Body of pancreas (tissue), 4 donors: ENCODE data around the gene ZNF423. TPM values are rescaled to one million over a fixed set of nuclear protein-coding genes. Genes with fewer than 3 reads are reported as not detected.

Source experiments
- ATAC-seq: fragments of 150-250 bp; one replicate; pipeline ENCODE4 v1.9.1; 2016
- DNase-seq, 4 donors: peaks; one replicate each; pipeline ENCODE4 v3.0.0-alpha.2; 2019
- H3K27ac ChIP-seq, 4 donors: fragments of 200-600 bp; sonication (generic); 1 replicate in 3 of 4; 2 replicates in 1 of 4; pipeline versions ENCODE4 v1.5.1 to v1.6.1; 2016 to 2019; ENCODE audit warnings: mild to moderate bottlenecking in 1 of 4, mixed read lengths in 1 of 4, moderate library complexity in 1 of 4
- H3K27me3 ChIP-seq, 2 donors: fragments of 200-600 bp; sonication (generic); one replicate each; pipeline ENCODE4 v1.6.0; 2016; ENCODE audit warnings: mild to moderate bottlenecking in 1 of 2
- H3K36me3 ChIP-seq, 2 donors: fragments of 200-600 bp; sonication (generic); replicated peaks in 1 of 2; 2 replicates each; pipeline ENCODE4 v1.5.1; 2016; ENCODE audit warnings: low read depth in 2 of 2; ENCODE audit not compliant: insufficient read depth in 1 of 2
- H3K4me1 ChIP-seq: fragments of 200-600 bp; sonication (generic); one replicate; pipeline ENCODE4 v1.6.0; 2016
- H3K4me3 ChIP-seq, 2 donors: fragments of 200-600 bp; sonication (generic); 1 replicate in 1 of 2; 2 replicates in 1 of 2; pipeline ENCODE4 v1.5.1; 2016 to 2019
- H3K9me3 ChIP-seq, 3 donors: fragments of 200-600 bp; sonication (generic); 1 replicate in 2 of 3; 2 replicates in 1 of 3; pipeline ENCODE4 v1.5.1; 2016
- CTCF ChIP-seq, 7 experiments: fragments of 450-650 bp in 4 of 7; fragments of 200-600 bp in 3 of 7; sonication (generic) in 3 of 7; IDR thresholded peaks; one replicate each; pipeline ENCODE4 v1.5.1; 2016 to 2019; ENCODE audit warnings: antibody characterized with exemption in 7 of 7
- POLR2A ChIP-seq, 3 donors: fragments of 450-650 bp; IDR thresholded peaks; one replicate each; pipeline ENCODE4 v1.6.1; 2016; ENCODE audit warnings: antibody characterized with exemption in 3 of 3, mild to moderate bottlenecking in 2 of 3
- WGBS, 2 donors: methylation state at CpG; one replicate each; pipeline ENCODE4 v1.1.5; 2017; 5-methylcytosine and 5-hydroxymethylcytosine counted together
- intact Hi-C: fragments of 100-400 bp; cut with DNase I; formaldehyde crosslinking; loops from one replicate; pipeline ENCODE4 v1.15.1; 2023
- total RNA-seq, 2 donors: library from RNA; depleted of rRNA; stranded (reverse); fragments of >200 nt; gene quantifications; one replicate each; pipeline ENCODE4 v1.1.0, GENCODE V29; 2016

Gene ZNF423
- total RNA-seq, 2 donors from 2014 or later = 4.2 to 9.2 TPM

- no peaks in the 10 kb centered on the region for H3K9me3 ChIP-seq
- no peaks in the 10 kb centered on the region for H3K27me3 ChIP-seq
- no peaks in the 10 kb centered on the region for H3K36me3 ChIP-seq
- no peak overlapping the region for H3K27ac ChIP-seq
- intact Hi-C loops = no loop called here
- no peak for TF ChIP-seq POLR2A (IDR thresholded peaks at IDR 0.05)
- TF ChIP-seq CTCF (IDR thresholded peaks at IDR 0.05) = no peak
- H3K4me1 ChIP-seq = peaks cover 3% of the 10 kb centered on the region
- no peak overlapping the region for H3K4me3 ChIP-seq
- no peak for DNase-seq
- no peak for ATAC-seq
- 67 to 76% methylated on average over 4 of the region's 4 CpGs for WGBS, 2 donors
Measured at GRCh38 chr16:49559242-49559641, 296.7 kb downstream of the ZNF423 start.

- no peak for TF ChIP-seq CTCF (IDR thresholded peaks at IDR 0.05)
- TF ChIP-seq POLR2A (IDR thresholded peaks at IDR 0.05) = no peak
- intact Hi-C loops = no loop called here
- DNase-seq (no peak), ATAC-seq (no peak)
- H3K27ac ChIP-seq = no peak overlapping the region
- H3K4me1 ChIP-seq = no peaks in the 10 kb centered on the region
- H3K27me3 ChIP-seq = no peaks in the 10 kb centered on the region
- no peaks in the 10 kb centered on the region for H3K9me3 ChIP-seq
- 80 to 83% methylated on average over 2 of the region's 2 CpGs for WGBS, 2 donors
- no peaks in the 10 kb centered on the region for H3K36me3 ChIP-seq
- H3K4me3 ChIP-seq = no peak overlapping the region
Measured at GRCh38 chr16:49558451-49558850, 297.5 kb downstream of the ZNF423 start.

- no peaks in the 10 kb centered on the region for H3K4me1 ChIP-seq
Measured at GRCh38 chr16:49556606-49557446, 299.1 kb downstream of the ZNF423 start.

GRCh38 chr16:49556249-49556605, 299.7 kb downstream of the ZNF423 start:
- H3K36me3 ChIP-seq = no peaks in the 10 kb centered on the region
- ATAC-seq = no peak
- H3K27ac ChIP-seq = no peak overlapping the region
- intact Hi-C loops = no loop called here
- WGBS, 2 donors = 62 to 73% methylated on average over 4 of the region's 4 CpGs
- no peak for DNase-seq
- no peaks in the 10 kb centered on the region for H3K27me3 ChIP-seq
- TF ChIP-seq CTCF (IDR thresholded peaks at IDR 0.05) (no peak), POLR2A (IDR thresholded peaks at IDR 0.05) (no peak)
- H3K9me3 ChIP-seq = no peaks in the 10 kb centered on the region
- no peaks in the 10 kb centered on the region for H3K4me1 ChIP-seq
- H3K4me3 ChIP-seq = no peak overlapping the region

More at GRCh38 chr16:49556606-49557446, 299.1 kb downstream of the ZNF423 start:
- H3K9me3 ChIP-seq = no peaks in the 10 kb centered on the region
- no peak overlapping the region for H3K4me3 ChIP-seq
- no peak overlapping the region for H3K27ac ChIP-seq
- no peaks in the 10 kb centered on the region for H3K27me3 ChIP-seq
- intact Hi-C loops = no loop called here
- H3K36me3 ChIP-seq = no peaks in the 10 kb centered on the region
- ATAC-seq (no peak), DNase-seq (no peak)
- TF ChIP-seq POLR2A (IDR thresholded peaks at IDR 0.05) (no peak), CTCF (IDR thresholded peaks at IDR 0.05) (peak in 3 of 7 experiments; percentile 18 to 29 (median 27))
- WGBS, 2 donors = 58 to 72% methylated on average over 23 of the region's 23 CpGs

GRCh38 chr16:49554681-49555080, 301.2 kb downstream of the ZNF423 start:
- no peak for TF ChIP-seq POLR2A (IDR thresholded peaks at IDR 0.05)
- TF ChIP-seq CTCF (IDR thresholded peaks at IDR 0.05) = no peak
- no peaks in the 10 kb centered on the region for H3K4me1 ChIP-seq
- DNase-seq (peak in 1 of 4 donors; percentile 42), ATAC-seq (no peak)
- 51 to 56% methylated on average over 3 of the region's 3 CpGs for WGBS, 2 donors
- no peaks in the 10 kb centered on the region for H3K9me3 ChIP-seq
- H3K4me3 ChIP-seq = no peak overlapping the region
- intact Hi-C loops = no loop called here
- H3K36me3 ChIP-seq = no peaks in the 10 kb centered on the region
- H3K27ac ChIP-seq = no peak overlapping the region
- no peaks in the 10 kb centered on the region for H3K27me3 ChIP-seq
